H1 (cell line): ENCODE results near the gene LTBP3. TPM values are rescaled to one million over a fixed set of nuclear protein-coding genes. Genes with fewer than 3 reads are reported as not detected.

Experiments used
- CTCF ChIA-PET: fragments of 300-600 bp; sonication (Branson Sonifier 250); formaldehyde crosslinking; loops from one replicate; lab custom pipeline; 2021; ENCODE audit not compliant: partially characterized antibody; lab: Charles Lee
- POLR2A ChIA-PET: fragments of 300-600 bp; sonication (Branson Sonifier 250); formaldehyde crosslinking; loops from one replicate; lab custom pipeline; 2021; ENCODE audit warnings: inconsistent platforms; ENCODE audit not compliant: partially characterized antibody; lab: Charles Lee
- DNase-seq, 2 experiments: peaks; one replicate each; pipeline versions ENCODE4 v3.0.0 to v3.0.0-alpha.2; 2010 to 2022; ENCODE audit warnings: low spot score in 2 of 2, low read depth in 1 of 2, mixed read lengths in 1 of 2
- FAIRE-seq: peaks from 2 replicates; lab custom pipeline; 2011; peaks lifted over from hg19 to GRCh38; lab: Jason Lieb, UNC
- H2AFZ ChIP-seq: 2 replicates; pipeline ENCODE4 v1.8.1; 2012; ENCODE audit warnings: low read length, inconsistent platforms
- H2AK5ac ChIP-seq: 2 replicates; pipeline ENCODE4 v1.6.1; 2013; ENCODE audit warnings: low read depth, low read length
- H2BK120ac ChIP-seq: replicated peaks from 2 replicates; pipeline ENCODE3; 2013; ENCODE audit warnings: low read depth, low read length, inconsistent platforms
- H2BK12ac ChIP-seq: 2 replicates; pipeline ENCODE4 v1.6.1; 2013; ENCODE audit warnings: low read depth, low read length
- H2BK15ac ChIP-seq: 2 replicates; pipeline ENCODE4 v1.6.1; 2013; ENCODE audit warnings: low read length
- H2BK20ac ChIP-seq: 2 replicates; pipeline ENCODE4 v1.6.1; 2013; ENCODE audit warnings: low read length
- H2BK5ac ChIP-seq: 2 replicates; pipeline ENCODE4 v1.6.1; 2013; ENCODE audit warnings: low read depth, low read length
- H3K14ac ChIP-seq: 2 replicates; pipeline ENCODE4 v1.6.1; 2013; ENCODE audit warnings: inconsistent platforms; ENCODE audit not compliant: insufficient read length
- H3K18ac ChIP-seq: 2 replicates; pipeline ENCODE4 v1.6.1; 2013; ENCODE audit warnings: low read length; ENCODE audit errors: extremely low read depth
- H3K23ac ChIP-seq: 2 replicates; pipeline ENCODE4 v1.6.1; 2013; ENCODE audit warnings: inconsistent platforms; ENCODE audit not compliant: insufficient read length
- H3K23me2 ChIP-seq: 2 replicates; pipeline ENCODE4 v1.6.1; 2013; ENCODE audit warnings: low read depth, low read length
- H3K27ac ChIP-seq: 2 replicates; pipeline ENCODE4 v1.6.1; 2011; ENCODE audit warnings: low read depth, low read length, inconsistent platforms
- H3K27me3 ChIP-seq, 4 experiments: replicated peaks in 1 of 4; 1 replicate in 1 of 4; 2 replicates in 3 of 4; pipeline versions ENCODE4 v1.6.1 to v1.8.1; 2011 to 2013; ENCODE audit warnings: low read length in 3 of 4, mild to moderate bottlenecking in 3 of 4, inconsistent platforms in 2 of 4, mixed read lengths in 2 of 4, moderate library complexity in 1 of 4; ENCODE audit not compliant: control insufficient read depth in 3 of 4, insufficient read depth in 3 of 4; ENCODE audit errors: extremely low read depth in 1 of 4
- H3K36me3 ChIP-seq, 4 experiments: 2 replicates each; pipeline versions ENCODE4 v1.6.1 to v1.8.1; 2011 to 2013; ENCODE audit warnings: mild to moderate bottlenecking in 4 of 4, low read length in 3 of 4, moderate library complexity in 2 of 4, control low read depth in 1 of 4, inconsistent platforms in 1 of 4; ENCODE audit not compliant: insufficient read depth in 4 of 4, control insufficient read depth in 2 of 4
- H3K4ac ChIP-seq: replicated peaks from 2 replicates; pipeline ENCODE3; 2013; ENCODE audit warnings: low read length, low read depth, mixed read lengths, inconsistent platforms; ENCODE audit not compliant: insufficient read length
- H3K4me1 ChIP-seq, 4 experiments: replicated peaks in 1 of 4; 1 replicate in 1 of 4; 2 replicates in 3 of 4; pipeline versions ENCODE4 v1.6.1 to v1.8.1; 2011 to 2013; ENCODE audit warnings: low read length in 3 of 4, inconsistent platforms in 2 of 4, mixed read lengths in 1 of 4; ENCODE audit not compliant: insufficient read depth in 4 of 4, control insufficient read depth in 3 of 4
- H3K4me2 ChIP-seq, 2 experiments: 2 replicates each; pipeline versions ENCODE4 v1.6.1 to v1.8.1; 2011 to 2013; ENCODE audit warnings: low read depth in 2 of 2, low read length in 2 of 2, control low read depth in 1 of 2, inconsistent platforms in 1 of 2, mild to moderate bottlenecking in 1 of 2; ENCODE audit not compliant: insufficient read depth in 1 of 2
- H3K4me3 ChIP-seq, 4 experiments: fragments of 200-600, 300-600 bp in 1 of 4; sonication (generic), shearing (Covaris generic), sonication (Bioruptor Twin) in 1 of 4; 2 replicates each; pipeline versions ENCODE4 v1.5.1 to v1.8.1; 2011 to 2016; ENCODE audit warnings: low read length in 4 of 4, low read depth in 3 of 4, control low read depth in 2 of 4, inconsistent platforms in 2 of 4, mild to moderate bottlenecking in 2 of 4, mixed read lengths in 1 of 4, moderate library complexity in 1 of 4; ENCODE audit not compliant: insufficient read depth in 2 of 4; ENCODE audit errors: extremely low read depth in 1 of 4
- H3K56ac ChIP-seq: replicated peaks from 2 replicates; pipeline ENCODE3; 2013; ENCODE audit warnings: low read depth, mild to moderate bottlenecking, mixed read lengths, low read length, inconsistent platforms; ENCODE audit not compliant: insufficient read length
- H3K79me1 ChIP-seq: 2 replicates; pipeline ENCODE4 v1.6.1; 2013; ENCODE audit warnings: low read depth, low read length, control low read depth
- H3K79me2 ChIP-seq, 2 experiments: 2 replicates each; pipeline versions ENCODE4 v1.6.1 to v1.8.1; 2012 to 2013; ENCODE audit warnings: low read length in 2 of 2, mild to moderate bottlenecking in 2 of 2, inconsistent platforms in 1 of 2; ENCODE audit not compliant: insufficient read depth in 2 of 2, control insufficient read depth in 1 of 2
- H3K9ac ChIP-seq, 4 experiments: replicated peaks in 1 of 4; 1 replicate in 1 of 4; 2 replicates in 3 of 4; pipeline versions ENCODE4 v1.6.1 to v1.8.1; 2011 to 2013; ENCODE audit warnings: low read depth in 3 of 4, low read length in 3 of 4, control low read depth in 2 of 4, mild to moderate bottlenecking in 2 of 4, moderate library complexity in 2 of 4, inconsistent platforms in 1 of 4; ENCODE audit errors: extremely low read depth in 1 of 4
- H3K9me3 ChIP-seq, 2 experiments: 2 replicates each; pipeline versions ENCODE4 v1.6.1 to v1.8.1; 2012 to 2013; ENCODE audit warnings: mild to moderate bottlenecking in 2 of 2, moderate library complexity in 2 of 2, control low read depth in 1 of 2, inconsistent platforms in 1 of 2, low read depth in 1 of 2, low read length in 1 of 2, mixed read lengths in 1 of 2; ENCODE audit not compliant: insufficient read depth in 2 of 2
- H4K20me1 ChIP-seq, 2 experiments: replicated peaks in 1 of 2; 2 replicates each; pipeline versions ENCODE3 to v1.8.1; 2011 to 2013; ENCODE audit warnings: inconsistent platforms in 2 of 2, low read length in 2 of 2, mild to moderate bottlenecking in 1 of 2; ENCODE audit not compliant: insufficient read depth in 2 of 2, control insufficient read depth in 1 of 2
- H4K5ac ChIP-seq: 2 replicates; pipeline ENCODE4 v1.6.1; 2013; ENCODE audit warnings: low read length, low read depth, mixed read lengths, inconsistent platforms; ENCODE audit not compliant: insufficient read length
- H4K8ac ChIP-seq: 2 replicates; pipeline ENCODE4 v1.8.0; 2013; ENCODE audit warnings: mild to moderate bottlenecking, moderate library complexity, low read length, inconsistent platforms; ENCODE audit not compliant: insufficient read depth; ENCODE audit errors: extremely low read depth
- H4K91ac ChIP-seq: replicated peaks from 2 replicates; pipeline ENCODE3; 2013; ENCODE audit warnings: low read length, mixed read lengths, inconsistent platforms; ENCODE audit not compliant: insufficient read length
- BRCA1 ChIP-seq: IDR thresholded peaks from 2 replicates; pipeline ENCODE4 v1.6.1; 2012; ENCODE audit warnings: low read depth, low read length, improper control_type of control experiment
- CEBPB ChIP-seq: IDR thresholded peaks from 2 replicates; pipeline ENCODE4 v1.6.1; 2012; ENCODE audit warnings: low read depth, low read length
- CREB1 ChIP-seq: IDR thresholded peaks from 2 replicates; pipeline ENCODE4 v1.6.1; 2012; ENCODE audit warnings: inconsistent platforms
- CTBP2 ChIP-seq: IDR thresholded peaks from 2 replicates; pipeline ENCODE4 v1.7.0; 2011; ENCODE audit warnings: borderline replicate concordance, mild to moderate bottlenecking, moderate library complexity, mixed read lengths, low read length; ENCODE audit not compliant: insufficient read depth, insufficient read length
- GTF2F1 ChIP-seq: IDR thresholded peaks from 2 replicates; pipeline ENCODE4 v1.6.1; 2012; ENCODE audit warnings: low read depth, low read length, improper control_type of control experiment, borderline replicate concordance
- KDM4A ChIP-seq: IDR thresholded peaks from one replicate; pipeline ENCODE4 v1.7.1; 2012; ENCODE audit warnings: low read depth, mild to moderate bottlenecking, moderate library complexity, low read length, inconsistent platforms; ENCODE audit not compliant: severe bottlenecking
- KDM5A ChIP-seq: fragments of 200-600 bp; IDR thresholded peaks from 2 replicates; pipeline ENCODE4 v1.7.1; 2012; ENCODE audit warnings: mild to moderate bottlenecking, low read length, inconsistent platforms, mixed read lengths
- POLR2AphosphoS5 ChIP-seq: IDR thresholded peaks from 2 replicates; pipeline ENCODE4 v1.6.1; 2011; ENCODE audit warnings: low read depth, low read length
- SIN3A ChIP-seq, 2 experiments: IDR thresholded peaks in 1 of 2; conservative IDR thresholded peaks in 1 of 2; 2 replicates each; pipeline ENCODE4 v1.6.1; 2011 to 2012; ENCODE audit warnings: low read length in 2 of 2, improper control_type of control experiment in 1 of 2, low read depth in 1 of 2, mild to moderate bottlenecking in 1 of 2
- USF2 ChIP-seq: IDR thresholded peaks from 2 replicates; pipeline ENCODE4 v1.6.1; 2011; ENCODE audit warnings: low read length, improper control_type of control experiment
- WGBS, 2 experiments: shearing (Covaris generic) in 1 of 2; methylation state at CpG; one replicate each; pipeline versions ENCODE4 v1.1.6 to v1.1.7; 2013 to 2015; ENCODE audit warnings: low lambda C conversion rate in 2 of 2, mixed read lengths in 2 of 2, inconsistent platforms in 1 of 2, low coverage in 1 of 2, missing lambda C conversion rate in 1 of 2; ENCODE audit not compliant: insufficient replicate concordance in 2 of 2, insufficient coverage in 1 of 2, insufficient read length in 1 of 2; ENCODE audit errors: extremely low coverage in 1 of 2, missing lambda C conversion rate in 1 of 2; 5-methylcytosine and 5-hydroxymethylcytosine counted together
- polyA plus RNA-seq, 7 experiments: library from polyadenylated mRNA; depleted of rRNA in 3 of 7; stranded (reverse) in 5 of 7; unstranded in 2 of 7; fragments of >200 nt in 5 of 7; fragments of 200-250 nt in 2 of 7; gene quantifications; 1 replicate in 5 of 7; 2 replicates in 1 of 7; 4 replicates in 1 of 7; pipeline versions ENCODE4 v1.2.1 to v1.2.3, GENCODE V29; 2011 to 2013; ENCODE audit warnings: missing spikeins in 2 of 7, mixed read lengths in 2 of 7
- total RNA-seq: library from RNA; stranded (reverse); fragmentation: NEBNext Ultra II Directional; extraction: Animal tissue kit (Norgen Biotek cat#: 25700); gene quantifications from 2 replicates; pipeline ENCODE4 v1.2.1, GENCODE V29; 2021

The LTBP3 gene
- total and polyA plus RNA-seq, 2 of the 8 experiments (the other 6 are each of a cell fraction or from before 2014, with no cell fraction given): 12.8 to 17.8 TPM

GRCh38 chr11:65489035-65489705 lies 69.0 kb downstream of the LTBP3 start:
- Histone ChIP-seq H3K23ac (no peak overlapping the region), H2BK15ac (peak overlapping the region; percentile 83), H3K9ac (peak overlapping the region in 3 of 4 experiments; percentile 77 to 91 (median 87); a peak in 5 of 7 replicates), H3K79me2 (no peaks in the 10 kb centered on the region), H2BK12ac (peak overlapping the region; percentile 99), H3K14ac (peak overlapping the region; percentile 54), H2AK5ac (peak overlapping the region; percentile 100), H4K5ac (peak overlapping the region; percentile 93), H3K23me2 (no peaks in the 10 kb centered on the region; the same call in none of the 2 replicates), H2BK5ac (peak overlapping the region; percentile 99), H3K79me1 (no peaks in the 10 kb centered on the region; the same call in 1 of the 2 replicates), H2BK20ac (peak overlapping the region; percentile 97; the same call in 1 of the 2 replicates), H3K56ac (peak overlapping the region; percentile 79), H3K4me2 (peak overlapping the region; percentile 84 to 86), H4K8ac (peak overlapping the region; percentile 39; the same call in 1 of the 2 replicates), H3K4ac (peak overlapping the region; percentile 92), H3K4me3 (peak overlapping the region in 1 of 4 experiments; percentile 48; a peak in 2 of 8 replicates), H2AFZ (no peak overlapping the region), H3K27ac (peak overlapping the region; percentile 96), H3K27me3 (no peaks in the 10 kb centered on the region), H2BK120ac (peak overlapping the region; percentile 98), H3K4me1 (peaks cover 44 to 62% (median 52%) of the 10 kb centered on the region in 4 experiments), H4K91ac (peak overlapping the region; percentile 94), H3K36me3 (no peaks in the 10 kb centered on the region), H3K18ac (peak overlapping the region; percentile 99), H4K20me1 (no peaks in the 10 kb centered on the region), H3K9me3 (no peaks in the 10 kb centered on the region)
- ChIA-PET CTCF (interaction anchor here (0.6 to 29.0 kb wide), 9 partner anchors 9 to 174 kb away, joined by 3 to 809 read pairs (median 4); partner anchors contain the start of genes CDC42EP2 and MALAT1), POLR2A (interaction anchor here (0.8 to 29.8 kb wide), 10 partner anchors 19 to 133 kb away, joined by 3 to 1569 read pairs (median 4); partner anchors contain the start of genes MALAT1 and NEAT1)
- FAIRE-seq (no peak), DNase-seq (peak in 1 of 2 experiments; percentile 75)
- 35% methylated on average over 10 of the region's 10 CpGs; no CpG with 5 or more reads in 1 of the 2 experiments for WGBS, 2 experiments
- TF ChIP-seq CREB1 (no peak), USF2 (peak; percentile 27; the same call in 1 of the 2 replicates), CTBP2 (peak; percentile 29), KDM5A (no peak), CEBPB (no peak), BRCA1 (no peak), SIN3A (conservative IDR thresholded peaks at IDR 0.05 in 1 of 2, IDR thresholded peaks at IDR 0.05 in 1 of 2; ENCODE audit: low read depth in 1 of 2, low read length in 2 of 2) (peak in 1 of 2 experiments; percentile 73; a peak in 1 of 4 replicates), KDM4A (peak; percentile 23), POLR2AphosphoS5 (peak; percentile 28; the same call in 1 of the 2 replicates), GTF2F1 (no peak)
